Measurements from ENCODE around the gene GUCA1A. TPM values are rescaled to one million over a fixed set of nuclear protein-coding genes. Genes with fewer than 3 reads are reported as not detected.
"Not testable (repeated sequence)": the region's sequence is repeated elsewhere in the genome, so short reads cannot be mapped to it uniquely, and the experiment has no call there.

GUCA1A gene
- total RNA-seq, 1 donor from 2014 or later = 2.2 TPM

DNA sequence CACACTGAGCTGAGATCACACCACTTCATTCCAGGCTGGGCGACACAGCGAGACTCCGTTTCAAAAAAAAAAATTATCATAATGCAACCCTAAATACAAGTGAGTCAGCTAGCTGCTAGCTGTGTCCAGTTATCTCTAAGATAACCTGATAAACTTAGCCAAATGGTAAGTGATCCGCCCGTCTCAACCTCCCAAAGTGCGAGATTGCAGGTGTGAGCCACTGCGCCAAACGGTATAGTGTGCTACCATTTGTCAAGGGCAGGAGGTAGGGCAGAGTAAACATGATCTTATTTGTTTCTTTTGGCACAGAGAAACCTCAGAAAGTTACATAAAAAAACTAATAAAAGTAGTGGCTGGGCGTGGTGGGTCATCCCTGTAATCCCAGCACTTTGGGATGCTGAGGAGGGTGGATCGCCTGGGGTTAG is 26.0 kb upstream of the GUCA1A start:
- H3K4me3 ChIP-seq (ENCODE audit: low read depth, low read length) = no peak overlapping the region
- TF ChIP-seq, protein P1, sequence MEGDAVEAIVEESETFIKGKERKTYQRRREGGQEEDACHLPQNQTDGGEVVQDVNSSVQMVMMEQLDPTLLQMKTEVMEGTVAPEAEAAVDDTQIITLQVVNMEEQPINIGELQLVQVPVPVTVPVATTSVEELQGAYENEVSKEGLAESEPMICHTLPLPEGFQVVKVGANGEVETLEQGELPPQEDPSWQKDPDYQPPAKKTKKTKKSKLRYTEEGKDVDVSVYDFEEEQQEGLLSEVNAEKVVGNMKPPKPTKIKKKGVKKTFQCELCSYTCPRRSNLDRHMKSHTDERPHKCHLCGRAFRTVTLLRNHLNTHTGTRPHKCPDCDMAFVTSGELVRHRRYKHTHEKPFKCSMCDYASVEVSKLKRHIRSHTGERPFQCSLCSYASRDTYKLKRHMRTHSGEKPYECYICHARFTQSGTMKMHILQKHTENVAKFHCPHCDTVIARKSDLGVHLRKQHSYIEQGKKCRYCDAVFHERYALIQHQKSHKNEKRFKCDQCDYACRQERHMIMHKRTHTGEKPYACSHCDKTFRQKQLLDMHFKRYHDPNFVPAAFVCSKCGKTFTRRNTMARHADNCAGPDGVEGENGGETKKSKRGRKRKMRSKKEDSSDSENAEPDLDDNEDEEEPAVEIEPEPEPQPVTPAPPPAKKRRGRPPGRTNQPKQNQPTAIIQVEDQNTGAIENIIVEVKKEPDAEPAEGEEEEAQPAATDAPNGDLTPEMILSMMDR (conservative IDR thresholded peaks at IDR 0.05; ENCODE audit: low read depth, low read length) = no peak
- no peak for DNase-seq (ENCODE audit: low read depth)

DNA sequence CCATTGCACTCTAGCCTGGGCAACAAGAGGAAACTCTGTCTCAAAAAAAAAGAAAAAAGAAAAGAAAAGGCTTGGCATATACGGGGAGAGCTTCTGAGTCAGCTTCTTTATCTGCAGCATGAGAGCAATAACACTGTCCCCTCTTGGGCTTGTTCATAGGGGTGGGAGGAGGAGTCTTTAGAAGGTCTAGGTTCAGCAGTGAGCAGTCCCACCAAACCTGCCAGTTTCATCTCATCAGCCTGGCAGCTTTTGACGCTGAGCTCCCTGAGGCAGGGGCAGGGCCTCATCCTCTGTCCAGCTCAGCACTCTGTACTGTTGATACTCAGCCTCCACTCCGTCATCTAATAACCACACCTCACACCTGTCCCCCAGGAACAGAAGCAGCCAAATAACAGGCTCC is 25.1 kb upstream of the GUCA1A start:
- no peak overlapping the region for H3K4me3 ChIP-seq (ENCODE audit: low read depth, low read length)

DNA sequence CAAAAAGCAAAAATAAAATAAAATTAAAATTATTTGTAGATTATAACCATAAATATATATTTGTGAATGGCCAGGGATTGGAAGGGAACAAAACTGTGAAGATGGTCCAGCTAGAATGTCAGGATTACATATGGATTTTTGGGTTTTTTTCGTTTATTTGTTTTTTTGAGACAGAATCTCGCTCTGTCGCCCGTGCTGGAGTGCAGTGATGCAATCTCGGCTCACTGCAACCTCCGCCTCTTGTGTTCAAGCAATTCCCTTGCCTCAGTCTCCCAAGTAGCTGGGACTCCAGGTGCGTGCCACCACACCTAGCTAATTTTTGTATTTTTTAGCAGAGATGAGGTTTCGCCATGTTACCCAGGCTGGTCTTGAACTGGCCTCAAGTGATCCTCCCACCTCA is 22.9 kb upstream of the GUCA1A start:
- H3K4me3 ChIP-seq (ENCODE audit: low read depth, low read length) = no peak overlapping the region
- DNase-seq (ENCODE audit: low read depth) = no peak
- TF ChIP-seq, protein P1 (conservative IDR thresholded peaks at IDR 0.05; ENCODE audit: low read depth, low read length) = no peak

More for the DNA sequence above, 25.1 kb upstream of the GUCA1A start:
- no peak for DNase-seq (ENCODE audit: low read depth)
- TF ChIP-seq, protein P1 (conservative IDR thresholded peaks at IDR 0.05; ENCODE audit: low read depth, low read length) = no peak

DNA sequence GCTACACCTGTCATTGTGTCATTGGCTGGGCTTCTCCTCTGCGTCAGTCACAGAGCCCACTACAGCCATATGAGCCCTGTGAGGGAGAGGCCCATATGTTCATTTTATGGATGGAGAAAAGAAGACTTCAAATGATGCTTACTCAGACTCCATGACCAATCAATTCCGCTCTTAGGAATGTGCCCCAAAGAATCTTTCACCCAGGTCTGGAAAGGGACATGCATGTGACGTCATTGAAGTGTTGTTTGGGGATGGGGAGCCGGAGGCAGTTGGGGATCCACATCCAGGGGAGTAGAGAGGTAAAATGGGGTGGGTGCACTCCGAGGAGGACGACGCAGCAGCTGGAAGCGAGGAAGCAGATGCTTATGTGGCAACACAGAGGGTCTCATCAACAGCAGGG is 21.1 kb upstream of the GUCA1A start:
- TF ChIP-seq, protein P1 (conservative IDR thresholded peaks at IDR 0.05; ENCODE audit: low read depth, low read length) = no peak
- DNase-seq (ENCODE audit: low read depth) = no peak
- no peak overlapping the region for H3K4me3 ChIP-seq (ENCODE audit: low read depth, low read length)

DNA sequence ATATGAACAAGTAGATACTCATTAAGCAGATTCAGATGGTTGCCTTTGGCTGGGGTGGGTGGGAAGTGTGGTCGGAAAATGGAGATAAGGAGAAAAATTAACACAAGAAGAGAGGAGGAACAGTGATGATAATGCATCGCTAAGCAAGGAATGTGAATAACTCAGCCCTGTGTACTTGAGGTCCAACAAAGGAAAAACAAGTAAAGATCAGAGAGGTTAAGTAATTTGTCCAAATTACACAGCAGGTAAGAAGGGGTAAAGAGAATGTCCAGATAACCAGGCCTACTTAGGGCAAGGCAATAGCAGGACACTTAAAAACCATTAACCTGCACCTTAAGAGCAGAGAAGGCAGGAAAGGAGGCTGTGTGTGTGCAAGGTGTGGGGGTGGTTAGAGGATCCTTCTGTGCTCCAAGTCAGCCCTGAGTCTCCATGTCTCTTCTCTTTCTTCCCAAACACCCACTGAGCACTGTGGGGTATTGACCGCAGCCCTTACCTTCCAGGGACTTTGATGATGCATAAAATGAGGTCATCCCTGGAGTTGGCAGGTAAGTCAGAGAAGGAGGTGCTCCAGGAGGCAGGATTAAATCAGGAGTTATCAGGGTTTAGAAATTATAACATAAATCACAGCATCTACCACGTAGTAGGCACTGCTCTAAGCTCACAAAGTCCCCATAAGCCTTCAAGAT is 20.5 kb upstream of the GUCA1A start:
- not testable (repeated sequence) for DNase-seq (ENCODE audit: low read depth)

DNA sequence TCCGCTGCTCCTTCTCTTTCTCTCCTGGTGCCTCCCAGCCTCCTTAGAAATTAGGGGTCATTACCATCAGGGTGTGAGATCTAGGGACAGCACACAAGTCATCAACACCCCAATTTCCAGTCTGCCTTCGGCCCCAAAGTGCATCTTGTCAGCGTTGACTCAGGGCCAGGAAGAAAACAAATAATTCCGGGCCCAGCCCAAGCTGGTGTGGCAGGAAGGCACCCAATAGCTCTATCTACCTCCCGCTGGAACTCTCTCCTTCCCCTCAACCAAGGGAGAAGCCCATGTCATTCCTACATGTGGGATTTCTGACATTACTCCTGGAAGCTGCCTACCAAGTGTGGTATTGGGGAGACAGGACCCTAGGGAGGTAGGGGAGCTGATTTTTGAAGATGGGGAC is 19.2 kb upstream of the GUCA1A start:
- TF ChIP-seq, protein P1 (conservative IDR thresholded peaks at IDR 0.05; ENCODE audit: low read depth, low read length) = no peak
- H3K4me3 ChIP-seq (ENCODE audit: low read depth, low read length) = no peak overlapping the region
- DNase-seq (ENCODE audit: low read depth) = no peak

More for the DNA sequence above, 20.5 kb upstream of the GUCA1A start:
- not testable (repeated sequence) for H3K4me3 ChIP-seq (ENCODE audit: low read depth, low read length)

DNA sequence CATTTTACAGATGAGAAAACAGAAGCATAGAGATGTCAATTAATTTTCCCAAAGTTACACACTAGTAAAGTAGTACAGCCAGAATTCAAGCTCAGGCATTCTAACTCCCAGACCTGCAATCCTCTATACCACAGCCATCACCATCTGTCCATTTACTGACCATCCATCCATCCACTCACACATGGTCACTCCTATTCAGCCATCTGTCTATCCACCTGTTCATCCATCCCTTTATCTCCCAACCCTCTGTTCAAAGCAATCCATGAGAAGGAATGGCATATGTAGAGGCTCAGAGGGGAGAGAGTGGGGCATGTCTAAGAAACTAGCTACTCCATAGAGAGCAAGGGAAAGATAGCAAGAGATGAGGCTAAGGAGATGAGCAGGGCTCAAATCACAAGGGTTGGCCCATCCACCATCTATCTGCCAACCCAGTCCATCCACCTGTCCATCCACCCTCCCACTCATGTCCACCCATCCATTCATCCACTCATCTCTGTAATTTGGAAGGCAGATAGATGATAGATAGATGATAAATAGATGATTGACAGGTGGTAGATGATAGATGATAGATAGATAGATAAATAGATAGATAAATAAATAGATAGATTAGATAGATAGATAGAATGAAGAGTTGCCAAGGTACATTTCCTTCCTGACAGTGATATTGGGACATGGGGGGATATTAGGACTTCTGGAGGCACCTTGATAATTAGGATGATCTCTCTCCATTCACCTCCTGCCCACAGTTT is 18.5 kb upstream of the GUCA1A start:
- TF ChIP-seq, protein P1 (conservative IDR thresholded peaks at IDR 0.05; ENCODE audit: low read depth, low read length) = no peak
- DNase-seq (ENCODE audit: low read depth) = no peak
- H3K4me3 ChIP-seq (ENCODE audit: low read depth, low read length) = no peak overlapping the region
